Measurements from ENCODE around the gene TUBGCP3. TPM values are rescaled to one million over a fixed set of nuclear protein-coding genes. Genes with fewer than 3 reads are reported as not detected.

The TUBGCP3 gene
- total and polyA plus RNA-seq, 9 donors: 14.2 to 18.1 (median 16.7) TPM

- no peak overlapping the region for H3K4me3 ChIP-seq (ENCODE audit: low read length)
- H3K36me3 ChIP-seq (ENCODE audit: control insufficient read depth, insufficient read depth, low read length): no peaks in the 10 kb centered on the region
- no peaks in the 10 kb centered on the region for H3K9me3 ChIP-seq (replicated peaks; ENCODE audit: control insufficient read depth, low read depth, low read length)
- H3K4me1 ChIP-seq (ENCODE audit: control insufficient read depth, insufficient read depth, low read length): no peaks in the 10 kb centered on the region
- H3K27ac ChIP-seq (ENCODE audit: low read length): no peak overlapping the region
- 91% methylated on average over 7 of the region's 11 CpGs for WGBS (ENCODE audit: insufficient coverage)
- no peak for DNase-seq
- peaks cover 11% of the 10 kb centered on the region for H3K27me3 ChIP-seq (ENCODE audit: control insufficient read depth, insufficient read depth, low read length)
These were observed 39.2 kb upstream of the TUBGCP3 start for GRCh38 chr13:112627161-112627560.

GRCh38 chr13:112626761-112627160 is 38.8 kb upstream of the TUBGCP3 start:
- no peak overlapping the region for H3K4me3 ChIP-seq (ENCODE audit: low read length)
- no peaks in the 10 kb centered on the region for H3K36me3 ChIP-seq (ENCODE audit: control insufficient read depth, insufficient read depth, low read length)
- no peak for DNase-seq
- H3K9me3 ChIP-seq (replicated peaks; ENCODE audit: control insufficient read depth, low read depth, low read length): no peaks in the 10 kb centered on the region
- H3K4me1 ChIP-seq (ENCODE audit: control insufficient read depth, insufficient read depth, low read length): no peaks in the 10 kb centered on the region
- no peak overlapping the region for H3K27ac ChIP-seq (ENCODE audit: low read length)
- H3K27me3 ChIP-seq (ENCODE audit: control insufficient read depth, insufficient read depth, low read length): peaks cover 13% of the 10 kb centered on the region
- 82% methylated on average over 10 of the region's 10 CpGs for WGBS (ENCODE audit: insufficient coverage)

GRCh38 chr13:112626124-112626523 is 38.2 kb upstream of the TUBGCP3 start:
- H3K4me1 ChIP-seq (ENCODE audit: control insufficient read depth, insufficient read depth, low read length): no peaks in the 10 kb centered on the region
- 36% methylated on average over 4 of the region's 8 CpGs for WGBS (ENCODE audit: insufficient coverage)
- no peak overlapping the region for H3K27ac ChIP-seq (ENCODE audit: low read length)
- no peak for DNase-seq
- peaks cover 13% of the 10 kb centered on the region for H3K27me3 ChIP-seq (ENCODE audit: control insufficient read depth, insufficient read depth, low read length)
- H3K9me3 ChIP-seq (replicated peaks; ENCODE audit: control insufficient read depth, low read depth, low read length): no peaks in the 10 kb centered on the region
- H3K4me3 ChIP-seq (ENCODE audit: low read length): no peak overlapping the region
- H3K36me3 ChIP-seq (ENCODE audit: control insufficient read depth, insufficient read depth, low read length): no peaks in the 10 kb centered on the region

GRCh38 chr13:112625698-112626097 is 37.7 kb upstream of the TUBGCP3 start:
- 59% methylated on average over 3 of the region's 8 CpGs for WGBS (ENCODE audit: insufficient coverage)

GRCh38 chr13:112624602-112625430 is 36.9 kb upstream of the TUBGCP3 start:
- Histone ChIP-seq H3K4me1 (ENCODE audit: control insufficient read depth, insufficient read depth, low read length) (no peaks in the 10 kb centered on the region), H3K36me3 (ENCODE audit: control insufficient read depth, insufficient read depth, low read length) (no peaks in the 10 kb centered on the region), H3K9me3 (replicated peaks; ENCODE audit: control insufficient read depth, low read depth, low read length) (no peaks in the 10 kb centered on the region), H3K27ac (ENCODE audit: low read length) (no peak overlapping the region), H3K4me3 (ENCODE audit: low read length) (no peak overlapping the region), H3K27me3 (ENCODE audit: control insufficient read depth, insufficient read depth, low read length) (peaks cover 13% of the 10 kb centered on the region)
- 80% methylated on average over 9 of the region's 19 CpGs for WGBS (ENCODE audit: insufficient coverage)
- no peak for DNase-seq

More at GRCh38 chr13:112625698-112626097, 37.7 kb upstream of the TUBGCP3 start:
- H3K27ac ChIP-seq (ENCODE audit: low read length): no peak overlapping the region
- no peaks in the 10 kb centered on the region for H3K4me1 ChIP-seq (ENCODE audit: control insufficient read depth, insufficient read depth, low read length)
- H3K36me3 ChIP-seq (ENCODE audit: control insufficient read depth, insufficient read depth, low read length): no peaks in the 10 kb centered on the region
- DNase-seq: no peak
- no peaks in the 10 kb centered on the region for H3K9me3 ChIP-seq (replicated peaks; ENCODE audit: control insufficient read depth, low read depth, low read length)
- no peak overlapping the region for H3K4me3 ChIP-seq (ENCODE audit: low read length)
- H3K27me3 ChIP-seq (ENCODE audit: control insufficient read depth, insufficient read depth, low read length): peaks cover 13% of the 10 kb centered on the region

GRCh38 chr13:112624040-112624439 is 36.1 kb upstream of the TUBGCP3 start:
- no peaks in the 10 kb centered on the region for H3K9me3 ChIP-seq (replicated peaks; ENCODE audit: control insufficient read depth, low read depth, low read length)
- no peaks in the 10 kb centered on the region for H3K4me1 ChIP-seq (ENCODE audit: control insufficient read depth, insufficient read depth, low read length)
- no peak for DNase-seq
- WGBS (ENCODE audit: insufficient coverage): 86% methylated on average over 16 of the region's 16 CpGs
- H3K4me3 ChIP-seq (ENCODE audit: low read length): no peak overlapping the region
- H3K27me3 ChIP-seq (ENCODE audit: control insufficient read depth, insufficient read depth, low read length): peaks cover 10% of the 10 kb centered on the region
- no peaks in the 10 kb centered on the region for H3K36me3 ChIP-seq (ENCODE audit: control insufficient read depth, insufficient read depth, low read length)
- H3K27ac ChIP-seq (ENCODE audit: low read length): no peak overlapping the region

- DNase-seq: no peak
- peaks cover 14% of the 10 kb centered on the region for H3K27me3 ChIP-seq (ENCODE audit: control insufficient read depth, insufficient read depth, low read length)
- no peaks in the 10 kb centered on the region for H3K36me3 ChIP-seq (ENCODE audit: control insufficient read depth, insufficient read depth, low read length)
- WGBS (ENCODE audit: insufficient coverage): 77% methylated on average over 17 of the region's 17 CpGs
- H3K4me3 ChIP-seq (ENCODE audit: low read length): no peak overlapping the region
- H3K9me3 ChIP-seq (replicated peaks; ENCODE audit: control insufficient read depth, low read depth, low read length): no peaks in the 10 kb centered on the region
- no peaks in the 10 kb centered on the region for H3K4me1 ChIP-seq (ENCODE audit: control insufficient read depth, insufficient read depth, low read length)
- H3K27ac ChIP-seq (ENCODE audit: low read length): no peak overlapping the region
These were observed 35.2 kb upstream of the TUBGCP3 start for GRCh38 chr13:112623051-112623711.

- WGBS (ENCODE audit: insufficient coverage): 48% methylated on average over 6 of the region's 7 CpGs
- Histone ChIP-seq H3K27ac (ENCODE audit: low read length) (no peak overlapping the region), H3K4me3 (ENCODE audit: low read length) (no peak overlapping the region)
These were observed 34.4 kb upstream of the TUBGCP3 start for GRCh38 chr13:112622375-112622774.

GRCh38 chr13:112619730-112620631 is 32.0 kb upstream of the TUBGCP3 start:
- peak; percentile 67 for DNase-seq
- Histone ChIP-seq H3K27ac (ENCODE audit: low read length) (no peak overlapping the region), H3K9me3 (replicated peaks; ENCODE audit: control insufficient read depth, low read depth, low read length) (no peaks in the 10 kb centered on the region), H3K36me3 (ENCODE audit: control insufficient read depth, insufficient read depth, low read length) (no peaks in the 10 kb centered on the region), H3K4me1 (ENCODE audit: control insufficient read depth, insufficient read depth, low read length) (no peaks in the 10 kb centered on the region), H3K4me3 (ENCODE audit: low read length) (no peak overlapping the region), H3K27me3 (ENCODE audit: control insufficient read depth, insufficient read depth, low read length) (peaks cover 23% of the 10 kb centered on the region)
- 66% methylated on average over 13 of the region's 24 CpGs for WGBS (ENCODE audit: insufficient coverage)

More at GRCh38 chr13:112622375-112622774, 34.4 kb upstream of the TUBGCP3 start:
- Histone ChIP-seq H3K27me3 (ENCODE audit: control insufficient read depth, insufficient read depth, low read length) (peaks cover 14% of the 10 kb centered on the region), H3K36me3 (ENCODE audit: control insufficient read depth, insufficient read depth, low read length) (no peaks in the 10 kb centered on the region), H3K9me3 (replicated peaks; ENCODE audit: control insufficient read depth, low read depth, low read length) (no peaks in the 10 kb centered on the region), H3K4me1 (ENCODE audit: control insufficient read depth, insufficient read depth, low read length) (no peaks in the 10 kb centered on the region)
- DNase-seq: no peak

- H3K27me3 ChIP-seq (ENCODE audit: control insufficient read depth, insufficient read depth, low read length): peaks cover 27% of the 10 kb centered on the region
- H3K4me1 ChIP-seq (ENCODE audit: control insufficient read depth, insufficient read depth, low read length): no peaks in the 10 kb centered on the region
- H3K27ac ChIP-seq (ENCODE audit: low read length): no peak overlapping the region
- H3K9me3 ChIP-seq (replicated peaks; ENCODE audit: control insufficient read depth, low read depth, low read length): no peaks in the 10 kb centered on the region
- no peak overlapping the region for H3K4me3 ChIP-seq (ENCODE audit: low read length)
- WGBS (ENCODE audit: insufficient coverage): 87% methylated on average over 12 of the region's 12 CpGs
- no peaks in the 10 kb centered on the region for H3K36me3 ChIP-seq (ENCODE audit: control insufficient read depth, insufficient read depth, low read length)
- DNase-seq: no peak
These were observed 30.5 kb upstream of the TUBGCP3 start for GRCh38 chr13:112618501-112618900.

All from muscle of leg (tissue), 11 donors.